Measurements from ENCODE around the gene CAPN9. TPM values are rescaled to one million over a fixed set of nuclear protein-coding genes. Genes with fewer than 3 reads are reported as not detected.

The CAPN9 gene
- total RNA-seq, 2 donors from 2014 or later, result 1.2 TPM; not detected in 1

- Histone ChIP-seq H3K4me1 (ENCODE audit: control insufficient read depth in 1 of 2, low read depth in 2 of 2) (no peaks in the 10 kb centered on the region), H3K27ac (no peak overlapping the region), H3K4me3 (no peak overlapping the region), H3K27me3 (replicated peaks; ENCODE audit: insufficient read depth) (no peaks in the 10 kb centered on the region), H3K9me3 (no peaks in the 10 kb centered on the region), H3K36me3 (no peaks in the 10 kb centered on the region)
- DNase-seq (ENCODE audit: low spot score), result no peak
- TF ChIP-seq, protein P1, sequence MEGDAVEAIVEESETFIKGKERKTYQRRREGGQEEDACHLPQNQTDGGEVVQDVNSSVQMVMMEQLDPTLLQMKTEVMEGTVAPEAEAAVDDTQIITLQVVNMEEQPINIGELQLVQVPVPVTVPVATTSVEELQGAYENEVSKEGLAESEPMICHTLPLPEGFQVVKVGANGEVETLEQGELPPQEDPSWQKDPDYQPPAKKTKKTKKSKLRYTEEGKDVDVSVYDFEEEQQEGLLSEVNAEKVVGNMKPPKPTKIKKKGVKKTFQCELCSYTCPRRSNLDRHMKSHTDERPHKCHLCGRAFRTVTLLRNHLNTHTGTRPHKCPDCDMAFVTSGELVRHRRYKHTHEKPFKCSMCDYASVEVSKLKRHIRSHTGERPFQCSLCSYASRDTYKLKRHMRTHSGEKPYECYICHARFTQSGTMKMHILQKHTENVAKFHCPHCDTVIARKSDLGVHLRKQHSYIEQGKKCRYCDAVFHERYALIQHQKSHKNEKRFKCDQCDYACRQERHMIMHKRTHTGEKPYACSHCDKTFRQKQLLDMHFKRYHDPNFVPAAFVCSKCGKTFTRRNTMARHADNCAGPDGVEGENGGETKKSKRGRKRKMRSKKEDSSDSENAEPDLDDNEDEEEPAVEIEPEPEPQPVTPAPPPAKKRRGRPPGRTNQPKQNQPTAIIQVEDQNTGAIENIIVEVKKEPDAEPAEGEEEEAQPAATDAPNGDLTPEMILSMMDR (IDR thresholded peaks at IDR 0.05), result no peak
- no peak for ATAC-seq (ENCODE audit: insufficient number of reproducible peaks, low FRiP score, low read depth)
Observed at GRCh38 chr1:230786385-230786753, 39.2 kb downstream of the CAPN9 start.

DNA sequence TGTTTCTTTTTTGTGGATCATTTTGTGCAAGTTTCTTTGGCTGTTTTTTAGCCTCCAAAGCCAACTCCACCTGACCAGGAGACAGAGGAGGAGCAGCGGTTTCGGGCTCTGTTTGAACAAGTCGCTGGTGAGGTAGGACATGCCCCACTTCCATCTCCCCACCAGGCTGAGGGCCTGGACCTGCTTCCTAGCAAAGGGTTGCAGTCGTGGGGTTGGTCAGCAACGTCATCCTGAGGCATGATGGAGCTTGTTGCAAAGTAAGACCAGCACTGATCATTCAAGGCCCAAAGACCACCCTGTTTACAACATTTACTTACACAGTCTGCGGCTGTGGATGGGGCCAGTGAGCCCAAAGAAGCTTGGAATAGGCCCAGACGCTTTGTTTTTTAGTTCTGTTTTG, 40.3 kb downstream of the CAPN9 start:
- ATAC-seq (ENCODE audit: insufficient number of reproducible peaks, low FRiP score, low read depth) (no peak), DNase-seq (ENCODE audit: low spot score) (no peak)
- no peaks in the 10 kb centered on the region for H3K27me3 ChIP-seq (replicated peaks; ENCODE audit: insufficient read depth)
- no peaks in the 10 kb centered on the region for H3K9me3 ChIP-seq
- no peak overlapping the region for H3K27ac ChIP-seq
- TF ChIP-seq, protein P1 (IDR thresholded peaks at IDR 0.05), result no peak
- no peaks in the 10 kb centered on the region for H3K4me1 ChIP-seq (ENCODE audit: control insufficient read depth in 1 of 2, low read depth in 2 of 2)
- H3K4me3 ChIP-seq, result no peak overlapping the region
- no peaks in the 10 kb centered on the region for H3K36me3 ChIP-seq

DNA sequence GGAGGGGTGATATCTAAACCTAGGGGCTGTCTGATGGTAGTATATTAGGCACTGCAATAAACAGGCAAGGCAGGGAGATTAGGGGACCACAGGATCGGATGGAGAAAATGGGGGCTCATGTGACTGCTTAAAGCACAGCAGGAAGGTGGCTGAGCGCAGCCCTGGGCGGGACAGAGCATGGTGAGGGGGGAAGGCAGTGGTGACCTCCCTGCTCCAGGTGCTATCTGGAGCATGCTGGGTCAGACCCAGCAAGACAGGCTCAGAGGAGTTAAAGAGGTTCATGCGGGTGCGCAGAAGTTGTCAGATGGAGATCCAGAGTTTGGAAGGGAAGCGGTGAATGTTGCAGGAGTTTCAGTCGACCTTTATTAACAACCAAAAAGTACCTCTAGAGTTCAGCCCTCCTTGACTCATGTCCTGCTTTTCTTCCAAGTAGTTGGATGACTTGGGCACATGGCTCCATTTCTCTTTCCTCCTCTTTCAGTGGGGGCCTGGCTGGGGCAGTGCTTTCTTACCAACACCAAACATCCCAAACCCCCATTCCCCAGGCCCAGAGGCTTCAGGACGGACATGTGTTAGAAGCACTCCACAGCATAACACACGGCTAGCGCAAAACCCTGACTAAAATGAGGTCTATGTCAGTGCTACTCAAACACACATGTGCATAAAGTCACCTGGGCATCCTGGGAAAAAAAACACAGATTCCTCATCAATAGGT, 41.5 kb downstream of the CAPN9 start:
- DNase-seq (ENCODE audit: low spot score) (no peak), ATAC-seq (ENCODE audit: insufficient number of reproducible peaks, low FRiP score, low read depth) (no peak)
- H3K27me3 ChIP-seq (replicated peaks; ENCODE audit: insufficient read depth), result no peaks in the 10 kb centered on the region
- no peaks in the 10 kb centered on the region for H3K4me1 ChIP-seq (ENCODE audit: control insufficient read depth in 1 of 2, low read depth in 2 of 2)
- H3K27ac ChIP-seq, result no peak overlapping the region
- no peaks in the 10 kb centered on the region for H3K36me3 ChIP-seq
- TF ChIP-seq, protein P1 (IDR thresholded peaks at IDR 0.05), result no peak
- no peaks in the 10 kb centered on the region for H3K9me3 ChIP-seq
- H3K4me3 ChIP-seq, result no peak overlapping the region

DNA sequence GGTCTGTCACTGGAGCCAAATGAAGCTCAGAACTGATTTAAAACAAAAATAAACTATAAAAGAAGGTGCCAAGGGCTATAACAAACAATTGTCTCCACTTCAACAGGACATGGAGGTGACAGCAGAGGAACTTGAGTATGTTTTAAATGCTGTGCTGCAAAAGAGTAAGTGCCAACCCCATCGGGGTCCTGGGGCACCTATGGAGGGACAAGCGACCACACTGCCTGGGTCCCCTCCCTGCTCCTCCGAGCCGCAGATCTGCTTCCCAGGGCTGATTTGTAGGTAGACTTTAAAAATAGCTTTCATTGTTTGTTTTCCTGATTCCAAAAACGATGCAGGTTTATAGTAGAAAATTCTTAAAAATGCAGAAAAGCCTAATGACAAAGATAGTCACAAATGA, 42.8 kb downstream of the CAPN9 start:
- DNase-seq (ENCODE audit: low spot score), result no peak
- no peak overlapping the region for H3K27ac ChIP-seq

DNA sequence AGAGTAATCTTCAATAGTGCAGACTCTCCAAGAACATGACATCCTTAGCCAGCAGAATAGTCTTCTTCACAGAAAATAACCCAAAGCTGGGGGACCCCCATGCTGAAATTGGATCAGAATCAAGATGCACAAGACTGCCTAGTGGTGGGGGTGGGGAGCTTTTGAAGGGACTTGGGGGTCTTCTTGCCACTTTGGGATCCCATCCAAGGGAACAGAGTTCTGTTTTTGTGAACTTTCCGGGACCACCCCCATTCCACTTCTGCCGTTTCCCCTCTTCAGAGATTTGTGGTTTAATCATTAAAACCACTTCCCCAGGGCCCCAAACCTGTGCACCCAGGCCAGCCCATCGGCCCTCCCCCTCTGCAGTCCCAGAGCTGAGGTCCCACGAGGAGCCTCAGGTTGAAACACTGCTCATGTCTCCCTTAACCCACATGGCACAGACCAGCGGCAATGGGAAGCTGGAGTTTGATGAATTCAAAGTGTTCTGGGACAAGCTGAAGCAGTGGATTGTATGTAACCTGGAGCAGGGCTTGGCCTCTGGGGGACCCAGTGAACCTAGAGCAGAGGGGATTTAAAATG, 44.9 kb downstream of the CAPN9 start:
- ATAC-seq (ENCODE audit: insufficient number of reproducible peaks, low FRiP score, low read depth) (no peak), DNase-seq (ENCODE audit: low spot score) (no peak)
- Histone ChIP-seq H3K4me1 (ENCODE audit: control insufficient read depth in 1 of 2, low read depth in 2 of 2) (no peaks in the 10 kb centered on the region), H3K36me3 (no peaks in the 10 kb centered on the region), H3K27ac (no peak overlapping the region), H3K27me3 (replicated peaks; ENCODE audit: insufficient read depth) (no peaks in the 10 kb centered on the region), H3K4me3 (no peak overlapping the region), H3K9me3 (no peaks in the 10 kb centered on the region)
- TF ChIP-seq, protein P1 (IDR thresholded peaks at IDR 0.05), result no peak

More for the DNA sequence above, 42.8 kb downstream of the CAPN9 start:
- Histone ChIP-seq H3K27me3 (replicated peaks; ENCODE audit: insufficient read depth) (no peaks in the 10 kb centered on the region), H3K36me3 (no peaks in the 10 kb centered on the region), H3K4me1 (ENCODE audit: control insufficient read depth in 1 of 2, low read depth in 2 of 2) (no peaks in the 10 kb centered on the region), H3K4me3 (no peak overlapping the region), H3K9me3 (no peaks in the 10 kb centered on the region)
- no peak for ATAC-seq (ENCODE audit: insufficient number of reproducible peaks, low FRiP score, low read depth)
- TF ChIP-seq, protein P1 (IDR thresholded peaks at IDR 0.05), result no peak
